Melanocyte of skin (primary cell): ENCODE measurements around the gene CIITA. TPM values are rescaled to one million over a fixed set of nuclear protein-coding genes. Genes with fewer than 3 reads are reported as not detected.

Experiments
- total RNA-seq, 2 donors: library from RNA; depleted of rRNA; stranded (reverse); fragments of >200 nt; gene quantifications; 2 replicates each; pipeline ENCODE4 v1.2.3, GENCODE V29; 2012

The CIITA gene
- total RNA-seq, result 10 to 100 TPM in 1 of 2 donors, 1 to 10 TPM in 1; 8.3 to 14.3 TPM

GRCh38 chr16:10876799-10877341 lies at the start of gene CIITA:
Gene CIITA, plus strand, starts transcription at chr16:10877202. Its CDS starts 129 bp downstream, at chr16:10877331.

GRCh38 chr16:10942352-10943063 lies 65.5 kb downstream of the CIITA start, which contains the start of gene DEXI:
Gene DEXI, minus strand, starts transcription at chr16:10942468. Its CDS starts 463 bp downstream, at chr16:10942005.

GRCh38 chr16:10944249-10945064 lies 67.5 kb downstream of the CIITA start, which contains the start of gene CLEC16A:
Gene CLEC16A, plus strand, starts transcription at chr16:10944564. Its CDS starts 154 bp downstream, at chr16:10944718.

Other genes starting within 250 kb of the CIITA start
- not detected for gene TEKT5, start 182.3 kb upstream of the CIITA start, total RNA-seq
- gene NUBP1, start 133.4 kb upstream of the CIITA start, total RNA-seq, result 10 to 100 TPM; 16.2 to 30.3 TPM
- under 1 TPM in 1 of 2 donors, not detected in 1; under 0.01 TPM for gene TVP23A, start 58.4 kb upstream of the CIITA start, total RNA-seq
- gene DEXI, start 65.3 kb downstream of the CIITA start, total RNA-seq, result 10 to 100 TPM; 58.6 to 64.4 TPM
- 10 to 100 TPM; 18.2 to 19.6 TPM for gene CLEC16A, start 67.4 kb downstream of the CIITA start, total RNA-seq